K562 (cell line): ENCODE measurements around the gene DAB2IP. TPM values are rescaled to one million over a fixed set of nuclear protein-coding genes. Genes with fewer than 3 reads are reported as not detected.

Experiments used
- ATAC-seq: fragments of 200-7000 bp; cut with Tn5 transposase; 3 replicates; pipeline ENCODE4 v1.9.1; 2020; ENCODE audit warnings: moderate library complexity
- BruUV-seq: library from RNA; stranded (reverse); fragments of 400-500 nt; replicated peaks from 2 replicates; lab custom pipeline; 2021; lab: Mats Ljungman, UMichigan
- CTCF ChIA-PET: fragments of 300-600 bp; formaldehyde crosslinking; extraction: SDS; loops from one replicate; lab custom pipeline; 2021; ENCODE audit warnings: low intra/inter-chr PET ratio; lab: Yijun Ruan, JAX
- POLR2A ChIA-PET: fragments of 300-600, 350-650 bp; sonication (Branson Sonifier 250); formaldehyde crosslinking; extraction: SDS; loops from one replicate; lab custom pipeline; 2021; ENCODE audit warnings: antibody characterized with exemption, inconsistent platforms; lab: Yijun Ruan, JAX
- DNase-seq, 4 experiments: peaks; one replicate each; pipeline versions ENCODE4 v3.0.0 to v3.0.0-alpha.2; 2011 to 2018; ENCODE audit warnings: low spot score in 3 of 4, mixed read lengths in 3 of 4; ENCODE audit errors: extremely low read depth in 1 of 4
- FAIRE-seq: peaks from 2 replicates; lab custom pipeline; 2011; peaks lifted over from hg19 to GRCh38; lab: Jason Lieb, UNC
- H2AFZ ChIP-seq: 2 replicates; pipeline ENCODE4 v1.6.0; 2011; ENCODE audit warnings: low read depth, low read length, control low read depth, inconsistent platforms
- H3K27ac ChIP-seq: fragments of 200-600 bp; 3 replicates; pipeline ENCODE4 v1.8.0; 2011; ENCODE audit warnings: low read depth, mild to moderate bottlenecking, control low read depth, inconsistent platforms, low read length, moderate library complexity, mixed read lengths; ENCODE audit errors: extremely low read depth
- H3K27me3 ChIP-seq, 2 experiments: fragments of 300-600 bp in 1 of 2; 2 replicates in 1 of 2; 3 replicates in 1 of 2; pipeline versions ENCODE4 v1.6.0 to v1.8.0; 2011; ENCODE audit warnings: inconsistent platforms in 2 of 2, low read length in 2 of 2, mild to moderate bottlenecking in 1 of 2, mixed read lengths in 1 of 2, moderate library complexity in 1 of 2; ENCODE audit not compliant: control insufficient read depth in 2 of 2, insufficient read depth in 2 of 2
- H3K36me3 ChIP-seq: fragments of 300-600 bp; 3 replicates; pipeline ENCODE4 v1.8.0; 2011; ENCODE audit warnings: mild to moderate bottlenecking, low read length, inconsistent platforms; ENCODE audit not compliant: control insufficient read depth, insufficient read depth
- H3K4me1 ChIP-seq, 2 experiments: fragments of 200-600 bp in 1 of 2; replicated peaks in 1 of 2; 2 replicates in 1 of 2; 3 replicates in 1 of 2; pipeline versions ENCODE4 v1.5.1 to v1.8.0; 2011; ENCODE audit warnings: inconsistent platforms in 2 of 2, low read length in 2 of 2, mild to moderate bottlenecking in 1 of 2, mixed read lengths in 1 of 2, moderate library complexity in 1 of 2; ENCODE audit not compliant: control insufficient read depth in 2 of 2, insufficient read depth in 2 of 2
- H3K4me2 ChIP-seq: 2 replicates; pipeline ENCODE4 v1.6.1; 2011; ENCODE audit warnings: low read length, control low read depth, inconsistent platforms, mixed read lengths; ENCODE audit not compliant: insufficient read depth
- H3K4me3 ChIP-seq: fragments of 200-600 bp; sonication (generic), shearing (Covaris generic); 2 replicates; pipeline ENCODE4 v1.5.1; 2016; ENCODE audit warnings: control low read depth, inconsistent platforms
- H3K79me2 ChIP-seq: fragments of 200-600 bp; 3 replicates; pipeline ENCODE4 v1.8.0; 2011; ENCODE audit warnings: low read length, inconsistent platforms; ENCODE audit not compliant: control insufficient read depth, insufficient read depth
- H3K9ac ChIP-seq, 2 experiments: 2 replicates each; pipeline versions ENCODE4 v1.6.0 to v1.6.1; 2011; ENCODE audit warnings: low read depth in 2 of 2, low read length in 2 of 2, control low read depth in 1 of 2, inconsistent platforms in 1 of 2, mild to moderate bottlenecking in 1 of 2, mixed read lengths in 1 of 2; ENCODE audit not compliant: insufficient read depth in 1 of 2
- H3K9me1 ChIP-seq: one replicate; pipeline ENCODE4 v1.6.0; 2011; ENCODE audit warnings: inconsistent platforms, mild to moderate bottlenecking, low read length, moderate library complexity; ENCODE audit not compliant: control insufficient read depth, insufficient read depth
- H3K9me3 ChIP-seq: replicated peaks from 2 replicates; pipeline ENCODE4 v1.5.1; 2011; ENCODE audit warnings: low read depth, low read length, inconsistent platforms; ENCODE audit not compliant: control insufficient read depth, insufficient read depth
- H4K20me1 ChIP-seq: replicated peaks from 2 replicates; pipeline ENCODE4 v1.6.1; 2011; ENCODE audit warnings: low read length, inconsistent platforms, mixed read lengths; ENCODE audit not compliant: control insufficient read depth, insufficient read depth
- CBFA2T2 ChIP-seq: fragments of 450-650 bp; conservative IDR thresholded peaks from 2 replicates; pipeline ENCODE4 v1.6.1; 2017; ENCODE audit warnings: mild to moderate bottlenecking
- GTF2E2 ChIP-seq: fragments of 200-800 bp; sonication (Bioruptor generic); IDR thresholded peaks from 2 replicates; pipeline ENCODE4 v1.6.1; 2016; ENCODE audit warnings: missing genetic modification characterization, missing compliant biosample characterization
- MYBL2 ChIP-seq, 2 experiments: fragments of 450-650 bp in 1 of 2; sonication (generic) in 1 of 2; formaldehyde crosslinking in 1 of 2; IDR thresholded peaks; 2 replicates each; pipeline versions ENCODE4 v1.6.1 to v1.8.1; 2017 to 2022; ENCODE audit warnings: borderline replicate concordance in 1 of 2, inconsistent platforms in 1 of 2, low read depth in 1 of 2, mild to moderate bottlenecking in 1 of 2, missing genetic modification reagents in 1 of 2, moderate library complexity in 1 of 2
- MYNN ChIP-seq, 2 experiments: sonication (generic); formaldehyde crosslinking in 1 of 2; IDR thresholded peaks; 2 replicates each; pipeline versions ENCODE4 v1.5.0 to v1.6.1; 2016 to 2020; ENCODE audit warnings: antibody characterized with exemption in 1 of 2, missing genetic modification reagents in 1 of 2
- RNF2 ChIP-seq: sonication (generic); IDR thresholded peaks from 2 replicates; pipeline ENCODE4 v1.6.1; 2016
- SIX5 ChIP-seq, 2 experiments: IDR thresholded peaks; 2 replicates each; pipeline ENCODE4 v1.6.1; 2011; ENCODE audit warnings: low read length in 2 of 2, borderline replicate concordance in 1 of 2, low read depth in 1 of 2, mild to moderate bottlenecking in 1 of 2, moderate library complexity in 1 of 2; ENCODE audit not compliant: insufficient read depth in 1 of 2
- WGBS: fragments of 100-300 bp; shearing (Covaris generic); methylation state at CpG from one replicate; pipeline ENCODE4 v1.1.6; 2016; ENCODE audit warnings: low coverage, mixed read lengths; ENCODE audit not compliant: insufficient coverage; ENCODE audit errors: missing lambda C conversion rate; 5-methylcytosine and 5-hydroxymethylcytosine counted together
- in situ Hi-C: fragments of 300-500 bp; cut with MboI; formaldehyde crosslinking; loops from 4 replicates; pipeline ENCODE4 v1.15.0; 2018; ENCODE audit warnings: inconsistent platforms, mixed read lengths
- intact Hi-C: fragments of 100-400 bp; cut with micrococcal nuclease; formaldehyde crosslinking; loops from 2 replicates; pipeline ENCODE4 v1.14.2; 2022
- polyA plus RNA-seq, 8 experiments: library from polyadenylated mRNA; depleted of rRNA in 4 of 8; stranded (reverse) in 5 of 8; unstranded in 3 of 8; fragments of >200 nt; fragmentation: Nextera tagmentation in 2 of 8; fragmentation: Illumina TruSeq in 1 of 8; extraction: Ambion mirVana in 2 of 8; extraction: Trizol in 1 of 8; gene quantifications; 2 replicates each; pipeline versions ENCODE4 v1.2.1 to v1.2.3, GENCODE V29; 2011 to 2014; ENCODE audit warnings: inconsistent platforms in 1 of 8, missing spikeins in 1 of 8
- total RNA-seq, 7 experiments: library from RNA; depleted of rRNA in 6 of 7; stranded (reverse); fragments of >200 nt in 6 of 7; fragmentation: Illumina TruSeq in 2 of 7; extraction: Trizol in 2 of 7; gene quantifications; 2 replicates each; pipeline versions ENCODE4 v1.2.1 to v1.2.3, GENCODE V29; 2011 to 2021; ENCODE audit warnings: low replicate concordance in 1 of 7

The DAB2IP gene
- total and polyA plus RNA-seq, 9 of the 15 experiments (the other 6 are each of a cell fraction or from before 2014, with no cell fraction given): 0.04 to 0.31 (median 0.08) TPM; not detected in 5

DNA sequence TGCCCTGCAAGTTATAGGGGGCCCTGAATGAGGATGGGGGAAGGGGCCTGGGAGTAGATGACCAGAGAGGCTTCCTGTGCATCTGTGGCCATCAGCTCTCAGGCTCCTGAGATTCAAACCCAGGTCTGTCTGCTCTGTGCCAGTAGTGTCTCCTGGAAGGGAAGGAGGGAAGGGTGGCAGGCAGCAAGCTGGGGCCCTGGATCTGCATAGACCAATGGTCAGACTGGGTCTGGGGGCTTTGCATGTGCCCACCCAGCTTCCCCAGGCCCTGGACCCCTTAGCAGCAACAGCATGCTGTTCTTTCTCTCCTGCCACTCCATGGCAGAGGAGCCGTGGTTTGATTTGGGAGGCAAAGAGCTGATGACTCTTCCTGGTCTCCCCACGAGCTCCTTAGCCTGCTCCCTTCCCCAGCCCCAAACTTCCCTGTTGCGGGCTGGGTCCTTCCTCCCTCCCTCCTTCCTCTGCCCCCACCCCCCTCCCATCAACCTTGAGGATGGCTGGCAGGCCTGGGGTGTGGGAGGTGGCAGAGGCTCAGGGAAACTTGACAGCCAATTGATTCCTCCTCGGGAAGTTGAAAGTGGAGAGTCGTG, 31.6 kb downstream of the DAB2IP start:
- no peaks in the 10 kb centered on the region for H3K79me2 ChIP-seq
- CTCF ChIA-PET: interaction anchor here (0.6 kb wide), 1 partner anchor 139 kb away, joined by 3 read pairs; no protein-coding TSS in a partner anchor
- no peak for DNase-seq
- TF ChIP-seq GTF2E2 (tag): no peak
- no peak for TF ChIP-seq MYBL2 (IDR thresholded peaks at IDR 0.05; ENCODE audit: low read depth)
- no peak for TF ChIP-seq MYBL2 (CRISPR knock-in tag; IDR thresholded peaks at IDR 0.05; ENCODE audit: borderline replicate concordance)
- no peak for TF ChIP-seq SIX5 (IDR thresholded peaks at IDR 0.05; ENCODE audit: borderline replicate concordance in 1 of 2, insufficient read depth in 1 of 2, low read depth in 1 of 2, low read length in 2 of 2)
- TF ChIP-seq MYNN (IDR thresholded peaks at IDR 0.05): no peak
- TF ChIP-seq MYNN (CRISPR knock-in tag; IDR thresholded peaks at IDR 0.05): no peak
- no peak for TF ChIP-seq CBFA2T2
- TF ChIP-seq RNF2: no peak
- TF ChIP-seq, all 486 proteins: peak for 0
- no peak overlapping the region for H3K4me3 ChIP-seq
- H2AFZ ChIP-seq: no peak overlapping the region
- H3K4me1 ChIP-seq: peaks cover 0 to 3% of the 10 kb centered on the region in 2 experiments; a peak in 1 of 5 replicates
- no peak overlapping the region for H3K9ac ChIP-seq
- in situ Hi-C loops (loop anchor here (25.0 kb wide), 1 partner anchor 654 kb away; no protein-coding TSS in a partner anchor), intact Hi-C loops (no loop called here)
- no peaks in the 10 kb centered on the region for H3K36me3 ChIP-seq
- peaks cover 2 to 9% of the 10 kb centered on the region in 2 experiments; a peak in 2 of 5 replicates for H3K27me3 ChIP-seq
- H3K9me3 ChIP-seq: no peaks in the 10 kb centered on the region
- no peaks in the 10 kb centered on the region for H3K9me1 ChIP-seq
- H4K20me1 ChIP-seq: peaks cover 26% of the 10 kb centered on the region
- FAIRE-seq (no peak), ATAC-seq (no peak)
- WGBS: 0% methylated on average over 2 of the region's 5 CpGs
- no peak overlapping the region for H3K4me2 ChIP-seq
- BruUV-seq: no TSS peak
- POLR2A ChIA-PET: interaction anchor here (1.2 to 2.0 kb wide), 3 partner anchors 9 to 26 kb away, joined by 4 to 6 read pairs (median 6); no protein-coding TSS in a partner anchor
- H3K27ac ChIP-seq: no peak overlapping the region
